ENCODE data around the gene SUSD4.
"Not testable (repeated sequence)": the region's sequence is repeated elsewhere in the genome, so short reads cannot be mapped to it uniquely, and the experiment has no call there.

Gene SUSD4, protein sequence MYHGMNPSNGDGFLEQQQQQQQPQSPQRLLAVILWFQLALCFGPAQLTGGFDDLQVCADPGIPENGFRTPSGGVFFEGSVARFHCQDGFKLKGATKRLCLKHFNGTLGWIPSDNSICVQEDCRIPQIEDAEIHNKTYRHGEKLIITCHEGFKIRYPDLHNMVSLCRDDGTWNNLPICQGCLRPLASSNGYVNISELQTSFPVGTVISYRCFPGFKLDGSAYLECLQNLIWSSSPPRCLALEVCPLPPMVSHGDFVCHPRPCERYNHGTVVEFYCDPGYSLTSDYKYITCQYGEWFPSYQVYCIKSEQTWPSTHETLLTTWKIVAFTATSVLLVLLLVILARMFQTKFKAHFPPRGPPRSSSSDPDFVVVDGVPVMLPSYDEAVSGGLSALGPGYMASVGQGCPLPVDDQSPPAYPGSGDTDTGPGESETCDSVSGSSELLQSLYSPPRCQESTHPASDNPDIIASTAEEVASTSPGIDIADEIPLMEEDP

DNA sequence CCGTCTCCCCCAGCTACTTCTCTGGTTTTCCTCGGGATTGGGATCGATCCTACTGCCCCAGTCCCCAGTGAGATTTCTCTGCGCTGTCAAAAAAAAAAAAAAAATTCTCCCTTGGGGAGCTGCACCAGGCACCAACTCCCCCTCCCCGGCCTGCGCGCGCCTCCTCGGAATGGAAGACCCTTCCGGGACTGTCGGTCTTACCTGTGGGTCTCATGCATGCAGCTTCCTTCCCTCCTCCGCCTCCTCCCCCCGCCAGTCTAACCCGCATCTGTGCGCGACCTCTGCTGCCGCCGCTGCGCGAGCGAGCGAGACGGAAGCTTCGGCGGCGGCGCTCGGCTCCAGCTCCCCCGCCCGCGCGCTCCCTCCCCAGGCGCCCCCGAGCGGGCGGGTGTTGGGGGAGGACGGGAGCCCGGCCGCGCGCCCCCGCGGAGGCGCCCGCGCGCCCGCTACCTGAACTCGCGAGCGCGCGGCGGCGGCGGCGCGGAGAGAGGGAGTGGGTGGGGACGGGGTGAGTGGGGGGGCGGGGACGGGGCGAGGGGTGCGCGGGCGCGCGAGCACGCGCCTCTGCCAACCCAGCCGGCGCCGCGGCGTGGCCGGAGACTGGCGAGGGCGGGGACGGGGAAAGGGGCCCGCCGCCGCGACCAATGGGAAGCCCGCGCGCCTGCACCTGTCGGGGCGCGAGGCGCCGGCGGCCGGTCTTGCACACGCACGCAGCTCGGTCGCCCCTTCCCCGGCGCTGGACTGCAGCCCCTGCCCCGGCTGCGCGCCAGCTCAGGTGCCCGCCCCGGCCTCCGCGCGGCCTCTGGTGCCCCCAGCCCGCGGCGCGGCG lies at the start of gene SUSD4:
SUSD4 (minus strand) TSS at position 321 of the 829 bp plus-strand sequence. CDS start 751 bp downstream, outside the sequence.
- peak; percentile 66 for DNase-seq

DNA sequence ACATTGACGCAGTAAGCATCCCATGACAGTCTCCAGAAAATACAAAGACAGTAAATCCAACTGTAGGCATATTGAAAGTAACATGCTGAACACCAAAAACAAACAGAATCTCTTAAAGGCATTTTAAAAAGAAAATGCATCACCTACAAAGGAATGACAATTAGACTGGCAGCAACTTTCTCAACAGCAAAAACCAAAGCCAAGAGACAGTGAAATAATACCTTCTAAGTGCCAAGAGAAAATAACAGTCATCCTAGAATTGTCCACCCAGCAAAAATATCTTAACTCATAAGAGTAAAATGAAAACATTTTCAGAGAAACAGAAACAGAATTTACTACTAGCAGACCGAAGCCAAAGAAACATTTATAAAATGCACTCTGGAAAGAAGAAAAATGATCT lies 49.2 kb upstream of the SUSD4 start:
- no peak for DNase-seq

DNA sequence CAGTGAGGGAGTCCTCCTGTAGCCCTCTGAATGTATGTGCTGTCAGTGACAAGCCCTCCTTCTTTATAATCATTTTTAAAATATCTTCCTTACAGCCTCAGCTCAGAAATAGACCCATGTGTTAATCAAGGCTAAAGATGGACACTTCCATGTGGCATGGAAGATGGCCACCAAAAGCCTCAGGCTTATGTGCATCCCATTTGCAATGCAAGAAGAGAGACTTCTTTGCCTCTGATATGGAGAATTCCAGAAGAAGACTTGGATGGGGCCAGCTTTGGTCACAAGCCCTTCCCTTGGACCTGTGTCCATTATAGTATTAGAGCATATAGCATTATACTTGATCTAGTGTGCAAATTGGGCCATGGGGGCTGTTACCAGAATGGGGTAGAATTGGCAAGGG lies 47.7 kb upstream of the SUSD4 start:
- DNase-seq: no peak

DNA sequence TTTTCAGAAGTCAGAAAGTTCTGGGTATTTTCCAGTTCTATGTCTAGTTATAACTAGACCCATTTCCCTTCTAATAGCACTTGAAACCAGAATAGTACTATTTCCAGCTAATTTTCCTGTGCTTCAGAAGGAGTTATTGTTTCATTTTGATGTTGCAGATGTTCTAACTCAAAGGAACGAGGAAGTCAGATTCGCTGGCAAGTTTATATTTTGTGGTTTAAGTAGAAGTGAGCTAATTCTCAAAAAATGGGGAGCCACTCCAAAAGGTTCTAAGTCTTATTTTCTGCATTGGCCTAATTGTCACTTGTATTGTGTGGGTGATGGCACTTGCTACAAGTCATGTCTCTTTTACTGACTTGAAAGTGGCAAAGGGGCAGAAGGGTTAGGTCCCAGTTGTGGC lies 47.3 kb upstream of the SUSD4 start:
- no peak for DNase-seq

DNA sequence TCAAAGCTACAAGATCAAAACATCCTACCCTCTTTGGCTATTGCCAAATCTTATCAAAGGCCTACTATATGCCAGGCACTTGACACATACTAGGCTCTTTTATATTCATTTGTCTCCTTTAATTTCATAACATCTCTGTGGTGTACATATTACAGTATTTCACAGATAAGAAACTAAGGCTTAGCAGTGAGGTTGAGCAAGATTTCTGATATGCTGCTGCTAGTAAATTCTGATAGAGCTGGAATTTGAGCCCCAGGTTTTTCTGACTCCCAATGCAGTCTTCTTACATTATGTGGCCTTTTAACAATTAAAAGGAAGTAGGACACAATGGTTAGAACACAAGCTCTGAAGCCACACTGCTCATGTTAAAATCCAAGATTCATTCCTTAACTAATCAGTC lies 46.1 kb upstream of the SUSD4 start:
- no peak for DNase-seq

DNA sequence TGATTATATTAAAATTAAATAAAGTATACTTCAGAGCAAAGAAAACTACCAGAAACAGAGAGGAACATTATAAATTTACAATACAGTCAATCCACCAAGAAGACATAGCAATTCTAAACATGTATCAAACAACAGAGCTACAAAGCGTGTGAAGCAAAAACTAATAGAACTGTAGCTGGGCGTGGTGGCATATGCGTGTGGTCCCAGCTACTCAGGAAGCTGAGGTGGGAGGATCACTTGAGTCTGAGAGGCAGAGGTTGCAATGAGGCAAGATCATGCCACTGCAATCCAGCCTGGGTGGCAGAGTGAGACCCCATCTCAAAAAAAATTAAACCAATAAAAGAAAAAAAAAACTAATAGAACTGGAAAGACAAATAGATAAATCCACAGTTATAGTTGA lies 41.5 kb upstream of the SUSD4 start:
- no peak for DNase-seq

DNA sequence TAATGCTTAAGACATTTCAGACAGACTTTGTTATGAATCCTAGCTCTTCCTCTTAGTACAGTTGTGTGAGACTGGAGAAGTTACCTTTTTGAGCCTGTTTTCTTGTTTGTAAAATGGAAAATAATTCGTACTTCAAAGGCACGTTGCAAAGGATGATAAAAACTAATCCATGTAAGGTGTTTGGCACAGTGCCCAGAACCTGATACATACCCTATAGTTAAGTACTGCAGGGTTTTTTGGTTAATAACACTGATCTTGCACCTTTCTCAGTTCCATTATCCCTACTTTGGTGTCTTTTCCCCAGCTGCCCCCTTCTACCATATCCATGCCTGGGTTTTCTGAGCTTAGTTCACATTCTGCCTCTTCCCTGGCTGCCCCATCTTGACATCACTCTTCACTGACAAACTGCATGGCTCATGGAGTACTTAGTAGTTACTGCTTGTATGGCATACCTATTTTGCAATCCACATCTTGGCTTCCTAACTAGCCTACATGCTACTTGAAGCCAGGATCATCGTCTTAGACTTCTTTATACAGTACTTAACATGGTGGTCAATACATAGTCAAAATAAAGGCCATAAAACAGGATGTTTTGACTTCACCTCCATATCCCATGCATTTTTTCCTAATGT lies 39.3 kb upstream of the SUSD4 start:
- DNase-seq: no peak

DNA sequence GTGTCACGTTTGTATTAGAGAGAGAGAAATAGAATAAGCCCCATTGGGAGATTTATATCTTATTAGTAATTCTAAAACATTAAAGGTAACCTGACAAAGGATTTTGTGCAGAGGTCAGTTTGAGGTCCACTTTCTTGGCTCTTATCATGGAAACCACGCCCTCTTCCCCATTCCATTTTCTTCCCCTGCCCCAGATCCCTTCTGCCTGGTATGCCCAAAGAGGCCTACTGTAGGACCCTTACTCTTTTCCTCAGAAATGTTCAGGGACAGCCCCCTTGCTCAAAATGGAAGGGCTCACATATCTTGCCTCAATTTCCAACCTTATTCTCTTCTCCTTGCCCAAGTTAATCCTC lies 38.8 kb upstream of the SUSD4 start:
- DNase-seq: no peak

DNA sequence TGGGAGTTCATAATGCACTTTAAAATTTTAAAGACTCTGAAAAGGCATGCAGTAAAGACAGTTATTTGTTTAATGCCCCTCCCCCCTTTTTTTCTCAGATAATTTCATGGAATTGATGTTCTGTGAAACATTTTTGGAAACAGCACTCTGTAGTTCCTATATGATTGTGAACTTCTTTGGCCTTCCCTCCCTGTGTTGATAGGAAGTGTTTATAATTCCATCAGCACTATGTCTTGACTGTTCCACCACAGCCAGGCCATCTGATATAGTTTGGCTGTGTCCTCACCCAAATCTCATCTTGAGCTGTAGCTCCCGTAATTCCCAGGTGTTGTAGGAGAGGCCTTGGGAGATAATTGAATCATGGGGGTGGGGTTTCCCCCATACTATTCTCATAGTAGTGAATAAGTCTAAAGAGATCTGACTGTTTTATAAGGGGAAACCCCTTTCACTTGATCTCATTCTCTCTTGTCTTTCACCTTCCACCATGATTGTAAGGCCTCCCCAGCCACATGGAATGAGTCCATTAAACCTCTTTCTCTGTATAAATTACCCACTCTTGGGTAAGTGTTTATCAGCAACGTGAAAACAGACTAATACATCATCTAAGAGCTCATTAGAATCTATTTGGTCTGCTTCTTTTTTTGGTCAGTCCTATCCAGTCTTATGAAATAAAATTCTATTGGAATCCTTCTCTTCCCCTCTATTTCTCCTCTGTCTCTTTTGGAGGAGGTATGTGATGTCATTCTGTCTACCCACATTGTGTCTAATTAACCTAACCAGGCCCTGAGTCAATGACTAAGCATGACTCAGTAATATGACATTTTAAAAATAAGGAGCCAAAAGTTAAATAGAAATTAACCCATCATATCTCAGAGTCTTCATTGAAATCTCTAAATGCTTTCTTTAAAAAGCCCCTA lies 38.2 kb upstream of the SUSD4 start:
- DNase-seq: no peak

DNA sequence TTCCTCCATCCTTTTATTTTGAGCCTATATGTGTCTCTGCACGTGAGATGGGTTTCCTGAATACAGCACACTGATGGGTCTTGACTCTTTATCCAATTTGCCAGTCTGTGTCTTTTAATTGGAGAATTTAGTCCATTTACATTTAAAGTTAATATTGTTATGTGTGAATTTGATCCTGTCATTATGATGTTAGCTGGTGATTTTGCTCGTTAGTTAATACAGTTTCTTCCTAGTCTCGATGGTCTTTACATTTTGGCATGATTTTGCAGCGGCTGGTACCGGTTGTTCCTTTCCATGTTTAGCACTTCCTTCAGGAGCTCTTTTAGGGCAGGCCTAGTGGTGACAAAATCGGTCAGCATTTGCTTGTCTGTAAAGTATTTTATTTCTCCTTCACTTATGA lies 35.4 kb upstream of the SUSD4 start:
- not testable (repeated sequence) for DNase-seq

DNA sequence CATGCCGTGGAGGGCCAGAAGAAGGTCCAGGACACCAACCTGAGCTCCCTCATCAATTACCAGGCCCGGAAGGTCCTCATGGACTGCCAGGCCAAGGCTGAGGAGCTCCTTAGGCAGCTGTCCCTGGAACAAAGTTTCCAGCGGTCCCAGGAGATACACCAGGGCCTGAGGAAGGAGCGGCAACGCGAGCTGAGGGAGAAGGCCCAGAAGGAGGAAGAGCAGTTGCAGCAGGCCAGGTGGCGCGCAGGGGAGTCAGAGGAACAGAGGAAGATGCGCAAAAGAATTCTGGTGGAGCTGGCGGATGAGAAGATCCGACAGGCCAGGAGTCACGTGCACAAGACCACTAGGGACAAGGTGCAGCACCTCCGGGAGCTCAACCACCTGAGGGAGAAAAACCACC lies 30.7 kb upstream of the SUSD4 start:
- no peak for DNase-seq

DNA sequence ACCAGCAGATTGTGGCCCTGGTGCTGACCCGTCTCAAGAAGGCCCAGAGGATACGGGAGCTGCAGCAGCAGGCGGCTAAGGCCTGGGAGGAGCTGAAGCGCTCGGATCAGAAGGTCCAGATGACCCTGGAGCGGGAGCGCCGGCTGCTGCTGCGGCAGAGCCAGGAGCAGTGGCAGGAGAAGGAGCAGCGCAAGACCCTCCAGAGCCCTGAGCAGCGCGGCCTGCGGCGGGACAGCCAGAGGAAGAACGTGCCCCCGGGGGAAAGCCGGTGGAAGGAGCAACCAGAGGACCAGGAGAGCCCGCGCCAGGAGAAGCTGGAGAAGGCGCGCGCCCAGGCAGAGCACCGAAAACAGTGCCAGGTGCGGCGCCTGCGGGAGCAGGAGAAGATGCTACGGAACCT lies 30.3 kb upstream of the SUSD4 start:
- DNase-seq: no peak

DNA sequence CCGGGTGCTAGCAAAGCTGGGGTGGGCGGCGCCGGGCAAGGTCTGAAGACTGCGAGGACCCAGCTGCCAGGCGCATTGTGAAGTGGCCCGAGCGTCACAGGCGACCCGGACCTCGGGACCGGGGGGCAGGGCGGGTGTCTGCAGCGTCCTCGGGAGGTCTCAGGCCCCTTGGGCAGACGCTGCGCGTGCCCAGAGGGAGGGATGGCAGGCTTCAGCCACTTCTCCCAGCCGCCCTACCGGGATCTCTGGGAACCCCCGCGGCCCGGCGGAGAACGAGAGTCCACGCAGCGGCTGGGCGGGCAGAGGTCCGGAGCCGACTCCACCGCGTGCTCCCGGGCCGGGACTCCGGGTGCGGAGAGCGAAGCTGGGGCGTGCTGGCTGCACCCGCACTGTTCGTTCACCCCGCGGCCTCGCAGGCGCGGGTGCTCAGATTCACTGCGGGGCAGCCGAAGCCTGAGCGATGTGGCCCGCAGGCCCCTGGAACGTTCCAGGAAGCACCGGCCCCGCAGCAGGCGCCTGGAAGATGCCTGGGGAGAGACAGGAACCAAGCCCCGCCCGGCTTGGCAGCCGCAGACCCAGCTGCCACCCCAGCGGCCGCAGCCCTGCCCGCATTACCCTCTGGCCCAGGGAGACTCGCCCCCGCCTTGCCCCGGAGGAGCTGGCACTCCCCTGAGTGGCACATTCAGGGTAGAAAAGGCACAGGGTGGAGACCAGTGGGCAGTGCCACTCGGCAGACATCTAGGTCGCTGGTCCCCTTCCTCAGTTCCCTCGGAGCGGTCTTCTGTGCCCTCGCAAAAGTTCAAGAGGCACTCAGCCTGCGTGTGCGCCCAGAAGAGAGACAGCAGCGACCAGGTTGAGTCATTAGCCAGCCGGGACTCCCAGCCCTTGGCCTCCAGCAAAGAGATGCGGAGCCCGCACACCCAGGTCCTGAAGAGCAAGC lies 29.6 kb upstream of the SUSD4 start, which contains the start of gene CCDC185:
CCDC185 (plus strand) TSS at position 141 of the 940 bp plus-strand sequence; CDS start at position 202, 61 bp downstream.
- DNase-seq: no peak

DNA sequence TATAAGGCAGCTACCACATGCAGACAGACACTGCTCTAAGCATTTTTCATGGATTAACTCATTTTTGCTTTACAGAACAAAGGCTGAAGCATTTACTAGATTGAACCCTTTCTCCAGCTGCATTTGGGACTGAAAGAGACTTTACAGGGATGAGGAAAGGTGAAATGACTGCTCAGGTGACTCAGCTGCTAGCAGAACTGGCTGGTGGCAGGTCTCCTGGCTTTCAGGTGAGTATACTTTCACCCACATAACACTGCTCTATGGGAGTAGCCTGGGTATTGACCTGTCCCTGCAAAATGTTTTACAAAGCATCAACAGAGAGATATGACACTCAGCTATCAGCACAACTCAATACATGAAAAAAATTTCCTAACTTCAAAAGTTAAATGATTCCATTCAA lies 26.6 kb upstream of the SUSD4 start:
- DNase-seq: no peak

DNA sequence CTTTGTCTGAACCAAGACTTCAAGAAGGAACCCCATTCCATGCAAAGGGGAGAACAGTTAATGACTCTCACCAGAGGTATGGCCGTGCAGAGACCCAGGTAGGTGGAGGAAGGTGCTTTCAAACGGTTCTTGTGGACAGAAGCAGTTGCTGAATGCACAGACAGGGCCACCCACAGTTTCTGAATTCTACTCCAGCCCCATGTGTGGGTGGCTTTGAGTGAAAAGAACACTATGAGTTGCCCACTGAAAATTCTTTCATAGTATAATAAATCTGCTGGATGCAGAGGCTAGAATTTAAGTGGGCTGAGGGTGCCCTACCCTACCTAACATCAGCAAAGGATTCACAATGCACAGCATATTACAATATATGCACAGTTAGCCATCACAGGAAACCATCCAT lies 22.0 kb upstream of the SUSD4 start:
- no peak for DNase-seq

DNA sequence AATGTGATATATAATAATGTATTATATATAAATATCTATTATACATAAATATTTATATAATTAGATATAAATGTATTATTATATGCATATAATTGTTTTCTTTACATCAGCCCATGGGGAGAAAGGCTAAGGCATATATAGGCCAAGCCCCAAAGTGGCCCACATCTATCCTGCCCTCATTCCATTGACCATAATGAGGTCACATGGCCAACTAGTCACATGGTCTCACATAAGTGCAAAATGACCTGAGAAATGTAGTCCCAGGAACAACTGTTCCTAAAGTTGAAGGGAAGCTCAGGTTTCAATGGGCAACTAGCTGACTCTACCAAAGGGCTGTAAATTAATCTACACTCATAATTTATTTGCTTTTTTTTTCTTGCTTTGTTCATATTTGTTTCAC lies 14.8 kb upstream of the SUSD4 start:
- DNase-seq: no peak

DNA sequence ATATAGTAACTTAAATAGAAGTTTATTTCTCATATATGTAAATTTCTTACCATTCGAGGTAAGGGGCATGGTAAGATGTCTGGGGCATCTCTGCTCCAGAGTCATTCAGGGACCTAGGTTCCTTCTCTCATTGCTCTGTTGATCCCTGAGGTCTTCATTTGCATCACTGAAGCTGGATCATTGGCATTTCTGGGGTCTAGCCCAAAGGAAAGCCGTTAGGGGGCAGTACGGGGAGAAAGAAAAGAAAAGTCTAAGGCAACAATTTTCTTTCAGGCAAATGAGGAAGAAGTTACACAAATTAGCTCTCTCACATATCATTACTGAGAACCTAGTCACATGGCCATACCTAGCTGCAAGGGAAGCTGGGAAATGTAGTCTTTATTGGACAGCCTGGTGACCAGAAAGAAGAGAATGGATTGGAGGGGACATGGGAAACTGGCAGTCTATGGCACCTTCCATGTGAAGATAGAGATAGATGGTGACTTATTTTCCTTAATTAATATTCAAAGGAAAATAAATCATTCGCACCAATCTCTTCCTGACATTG lies 10.2 kb upstream of the SUSD4 start:
- DNase-seq: no peak

DNA sequence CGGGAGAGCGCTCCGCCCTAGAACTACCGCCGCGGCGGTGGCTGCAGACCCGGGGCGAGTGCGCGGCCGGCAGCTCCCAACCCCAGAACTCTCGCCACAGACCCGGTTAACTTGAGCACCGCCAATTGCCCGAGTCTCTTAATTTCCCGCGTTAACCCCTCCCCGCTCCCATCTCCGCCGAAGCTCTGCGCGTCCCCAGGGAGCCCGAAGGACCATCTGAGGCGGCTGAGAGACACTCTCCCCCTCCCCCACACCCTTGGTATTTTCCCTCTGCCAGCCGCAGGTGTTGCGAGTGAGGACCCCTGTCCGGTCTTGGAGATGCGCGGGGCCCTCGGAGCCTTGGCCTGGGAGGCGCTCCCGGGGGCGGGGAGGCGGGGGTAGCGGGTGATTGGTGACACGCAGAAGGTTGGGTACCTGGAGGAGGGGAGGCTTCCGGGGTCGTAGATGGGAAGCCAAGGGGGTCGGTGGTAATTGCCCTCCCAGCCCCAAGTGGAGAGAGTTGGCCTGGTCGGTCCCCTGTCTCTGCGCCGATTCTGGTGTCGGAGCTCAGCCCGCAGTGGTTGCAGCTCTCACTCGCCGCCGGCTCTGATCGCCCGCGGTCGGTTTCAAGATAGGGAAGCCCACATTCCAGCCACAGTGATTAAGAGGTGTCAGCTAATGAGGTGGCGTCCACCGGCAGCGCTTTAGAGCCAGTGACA lies 858 bp upstream of the SUSD4 start:
- peak; percentile 27 for DNase-seq

DNA sequence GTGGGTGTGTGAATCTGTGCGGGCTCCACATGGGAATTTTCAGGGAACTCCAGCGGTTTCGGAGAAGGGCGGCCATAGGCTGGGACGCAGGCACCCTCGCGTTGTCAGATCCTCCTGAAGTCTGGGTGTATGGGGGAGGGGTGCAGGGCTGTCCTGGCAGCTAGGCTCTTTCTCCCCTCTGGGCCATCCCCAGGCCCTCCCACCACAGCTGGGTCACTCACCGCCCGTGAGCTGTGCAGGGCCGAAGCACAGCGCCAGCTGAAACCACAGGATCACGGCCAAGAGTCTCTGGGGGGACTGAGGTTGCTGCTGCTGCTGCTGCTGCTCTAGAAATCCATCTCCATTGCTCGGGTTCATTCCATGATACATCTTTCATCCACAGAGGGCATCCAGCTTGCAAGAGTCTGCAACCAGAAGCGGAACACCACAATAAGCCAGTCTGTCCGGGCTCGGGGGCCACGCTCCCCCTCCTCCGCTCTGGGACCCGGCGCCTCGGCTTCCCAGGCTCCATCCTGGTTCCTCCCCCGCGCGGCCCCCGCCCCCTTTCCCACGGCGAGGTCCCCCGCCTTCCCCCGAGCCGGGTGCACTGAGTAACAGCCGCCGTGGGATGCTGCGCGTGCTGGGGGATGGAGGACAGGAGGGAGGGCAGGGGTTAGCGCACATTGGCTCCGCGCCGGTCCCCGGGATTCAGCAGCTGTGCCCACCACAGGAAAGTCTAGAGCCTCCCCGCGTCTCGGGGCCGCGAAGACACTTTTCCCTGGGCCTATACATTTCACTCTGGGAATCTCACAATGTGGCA lies 720 bp downstream of the SUSD4 start:
- peak; percentile 9 for DNase-seq

Measured in NCI-H146 (cell line).